ENCODE measurements around the gene FUZ.

The FUZ gene

DNA sequence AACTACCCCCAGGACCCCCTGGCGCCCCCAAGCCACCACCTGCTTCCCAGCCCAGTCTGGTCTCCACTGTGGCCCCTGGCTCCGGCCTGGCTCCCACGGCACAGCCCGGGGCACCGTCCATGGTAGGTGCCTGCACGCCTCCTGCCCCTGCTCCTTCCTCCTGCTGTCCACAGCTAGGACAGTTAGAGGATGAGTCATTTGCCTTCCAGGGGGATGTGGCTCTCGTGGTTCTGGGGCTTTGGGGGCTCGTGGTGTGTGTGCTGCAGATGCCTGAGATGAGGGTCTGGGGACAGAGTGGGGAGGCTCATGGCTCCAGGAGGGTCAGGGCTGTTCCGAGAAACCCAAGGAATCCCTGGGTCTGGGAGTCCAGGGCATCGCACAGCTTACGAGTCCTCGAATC lies 17.7 kb upstream of the FUZ start:
- TF ChIP-seq, protein P1, sequence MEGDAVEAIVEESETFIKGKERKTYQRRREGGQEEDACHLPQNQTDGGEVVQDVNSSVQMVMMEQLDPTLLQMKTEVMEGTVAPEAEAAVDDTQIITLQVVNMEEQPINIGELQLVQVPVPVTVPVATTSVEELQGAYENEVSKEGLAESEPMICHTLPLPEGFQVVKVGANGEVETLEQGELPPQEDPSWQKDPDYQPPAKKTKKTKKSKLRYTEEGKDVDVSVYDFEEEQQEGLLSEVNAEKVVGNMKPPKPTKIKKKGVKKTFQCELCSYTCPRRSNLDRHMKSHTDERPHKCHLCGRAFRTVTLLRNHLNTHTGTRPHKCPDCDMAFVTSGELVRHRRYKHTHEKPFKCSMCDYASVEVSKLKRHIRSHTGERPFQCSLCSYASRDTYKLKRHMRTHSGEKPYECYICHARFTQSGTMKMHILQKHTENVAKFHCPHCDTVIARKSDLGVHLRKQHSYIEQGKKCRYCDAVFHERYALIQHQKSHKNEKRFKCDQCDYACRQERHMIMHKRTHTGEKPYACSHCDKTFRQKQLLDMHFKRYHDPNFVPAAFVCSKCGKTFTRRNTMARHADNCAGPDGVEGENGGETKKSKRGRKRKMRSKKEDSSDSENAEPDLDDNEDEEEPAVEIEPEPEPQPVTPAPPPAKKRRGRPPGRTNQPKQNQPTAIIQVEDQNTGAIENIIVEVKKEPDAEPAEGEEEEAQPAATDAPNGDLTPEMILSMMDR (IDR thresholded peaks at IDR 0.05; ENCODE audit: insufficient read depth, low read length, poor library complexity, severe bottlenecking), result no peak
- no peak for TF ChIP-seq EZH2phosphoT487 (conservative IDR thresholded peaks at IDR 0.05; ENCODE audit: low read length)
- Histone ChIP-seq H3K9me2 (replicated peaks; ENCODE audit: insufficient read depth, low read length) (no peaks in the 10 kb centered on the region), H3K4me2 (ENCODE audit: low read depth, low read length, poor library complexity, severe bottlenecking) (no peak overlapping the region), H2AFZ (ENCODE audit: low read depth, low read length, severe bottlenecking) (no peak overlapping the region), H3K9me3 (ENCODE audit: insufficient read depth, low read length) (no peaks in the 10 kb centered on the region), H3K36me3 (ENCODE audit: low read length) (no peaks in the 10 kb centered on the region; the same call in 1 of the 2 replicates), H3K27me3 (ENCODE audit: low read length) (no peaks in the 10 kb centered on the region), H3K9ac (ENCODE audit: low read length) (no peak overlapping the region), H3K27ac (ENCODE audit: low read depth, low read length) (no peak overlapping the region), H3F3A (ENCODE audit: insufficient read depth) (no peaks in the 10 kb centered on the region), H3K79me2 (ENCODE audit: insufficient read depth, low read length) (peaks cover 10% of the 10 kb centered on the region; the same call in 1 of the 2 replicates), H3K4me3 (ENCODE audit: insufficient read depth, low read length, poor library complexity, severe bottlenecking) (no peak overlapping the region), H4K20me1 (ENCODE audit: low read depth, low read length) (no peaks in the 10 kb centered on the region)

DNA sequence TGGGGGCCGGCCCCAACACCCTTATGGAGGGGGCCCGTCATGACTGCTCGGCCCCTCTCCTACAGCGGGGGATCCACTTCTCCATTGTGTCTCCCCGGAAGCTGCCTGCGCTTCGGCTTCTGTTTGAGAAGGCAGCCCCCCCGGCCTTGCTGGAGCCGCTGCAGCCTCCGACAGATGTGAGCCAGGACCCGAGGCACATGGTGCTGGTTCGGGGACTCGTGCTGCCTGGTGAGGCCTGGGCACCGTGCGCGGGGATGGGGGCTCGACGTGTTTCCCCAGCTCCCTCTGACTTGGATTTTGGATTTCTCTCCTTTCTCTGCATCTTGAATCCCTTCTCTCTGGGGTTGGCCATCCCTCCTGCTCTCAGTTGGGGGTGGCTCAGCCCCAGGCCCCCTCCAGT lies 16.6 kb upstream of the FUZ start:
- no peaks in the 10 kb centered on the region for H4K20me1 ChIP-seq (ENCODE audit: low read depth, low read length)
- no peaks in the 10 kb centered on the region; the same call in 1 of the 2 replicates for H3K36me3 ChIP-seq (ENCODE audit: low read length)
- H3K4me2 ChIP-seq (ENCODE audit: low read depth, low read length, poor library complexity, severe bottlenecking), result no peak overlapping the region

GRCh38 chr19:49829200-49829599 lies 16.1 kb upstream of the FUZ start:
- Histone ChIP-seq H2AFZ (ENCODE audit: low read depth, low read length, severe bottlenecking) (no peak overlapping the region), H3K36me3 (ENCODE audit: low read length) (no peaks in the 10 kb centered on the region; the same call in 1 of the 2 replicates), H3K79me2 (ENCODE audit: insufficient read depth, low read length) (peaks cover 25% of the 10 kb centered on the region), H4K20me1 (ENCODE audit: low read depth, low read length) (no peaks in the 10 kb centered on the region), H3K9me2 (replicated peaks; ENCODE audit: insufficient read depth, low read length) (no peaks in the 10 kb centered on the region), H3K9ac (ENCODE audit: low read length) (no peak overlapping the region), H3K4me3 (ENCODE audit: insufficient read depth, low read length, poor library complexity, severe bottlenecking) (no peak overlapping the region), H3K27ac (ENCODE audit: low read depth, low read length) (no peak overlapping the region), H3K4me2 (ENCODE audit: low read depth, low read length, poor library complexity, severe bottlenecking) (no peak overlapping the region), H3K27me3 (ENCODE audit: low read length) (no peaks in the 10 kb centered on the region), H3F3A (ENCODE audit: insufficient read depth) (no peaks in the 10 kb centered on the region), H3K9me3 (ENCODE audit: insufficient read depth, low read length) (no peaks in the 10 kb centered on the region)
- TF ChIP-seq, protein P1 (IDR thresholded peaks at IDR 0.05; ENCODE audit: insufficient read depth, low read length, poor library complexity, severe bottlenecking), result no peak
- no peak for TF ChIP-seq EZH2phosphoT487 (conservative IDR thresholded peaks at IDR 0.05; ENCODE audit: low read length)

More for the DNA sequence above, 16.6 kb upstream of the FUZ start:
- H3K9me2 ChIP-seq (replicated peaks; ENCODE audit: insufficient read depth, low read length), result no peaks in the 10 kb centered on the region
- H2AFZ ChIP-seq (ENCODE audit: low read depth, low read length, severe bottlenecking), result no peak overlapping the region
- H3K9me3 ChIP-seq (ENCODE audit: insufficient read depth, low read length), result no peaks in the 10 kb centered on the region
- H3K27ac ChIP-seq (ENCODE audit: low read depth, low read length), result no peak overlapping the region
- TF ChIP-seq EZH2phosphoT487 (conservative IDR thresholded peaks at IDR 0.05; ENCODE audit: low read length), result no peak
- TF ChIP-seq, protein P1 (IDR thresholded peaks at IDR 0.05; ENCODE audit: insufficient read depth, low read length, poor library complexity, severe bottlenecking), result no peak
- H3K79me2 ChIP-seq (ENCODE audit: insufficient read depth, low read length), result peaks cover 20% of the 10 kb centered on the region
- H3F3A ChIP-seq (ENCODE audit: insufficient read depth), result no peaks in the 10 kb centered on the region
- no peaks in the 10 kb centered on the region for H3K27me3 ChIP-seq (ENCODE audit: low read length)
- H3K9ac ChIP-seq (ENCODE audit: low read length), result no peak overlapping the region
- H3K4me3 ChIP-seq (ENCODE audit: insufficient read depth, low read length, poor library complexity, severe bottlenecking), result no peak overlapping the region
